KG1 (cell line): ENCODE results near the gene PCLO.

Experiments used
- DNase-seq: peaks from one replicate; lab custom pipeline; 2025; lab: John Stamatoyannopoulos, UW

Gene PCLO

DNA sequence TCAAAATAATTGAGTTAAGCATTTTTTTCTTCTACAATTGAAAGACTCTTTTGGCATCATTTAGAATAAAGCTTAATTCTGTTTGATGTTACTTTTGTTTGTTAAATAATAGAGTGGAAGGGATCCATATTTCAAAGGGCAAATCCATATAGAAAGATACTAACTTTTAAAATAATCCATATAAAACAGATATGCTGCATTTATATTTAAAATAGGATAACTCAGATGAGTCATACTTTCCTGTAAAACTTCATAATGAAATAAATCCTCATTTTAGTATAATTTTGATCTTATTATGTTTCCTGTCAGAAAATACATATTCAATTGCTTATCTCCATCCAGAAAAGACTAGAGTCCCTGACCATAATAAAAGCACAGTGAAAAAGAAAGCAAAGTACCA, 323.6 kb downstream of the PCLO start:
- DNase-seq: no peak

DNA sequence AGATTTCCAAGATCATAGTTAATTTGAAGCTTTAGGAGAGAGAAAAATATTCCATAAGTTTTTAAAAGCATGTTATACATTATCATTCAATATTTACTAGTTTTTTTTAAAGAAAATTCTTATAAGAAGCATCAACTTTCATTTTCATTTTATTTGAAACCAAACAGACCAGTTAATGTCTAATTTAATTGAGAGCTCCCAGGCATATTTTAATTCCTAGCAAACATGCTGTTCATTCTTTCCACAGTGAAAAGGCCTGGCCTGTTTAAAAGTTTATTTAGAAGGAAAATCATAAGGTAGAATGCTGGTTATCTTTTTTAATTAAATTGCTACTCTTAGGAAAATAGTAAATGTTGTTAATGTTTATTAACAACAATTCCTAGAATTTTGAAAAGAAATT, 324.4 kb downstream of the PCLO start:
- no peak for DNase-seq

GRCh38 chr7:82823073-82823472, 339.6 kb downstream of the PCLO start:
- no peak for DNase-seq

DNA sequence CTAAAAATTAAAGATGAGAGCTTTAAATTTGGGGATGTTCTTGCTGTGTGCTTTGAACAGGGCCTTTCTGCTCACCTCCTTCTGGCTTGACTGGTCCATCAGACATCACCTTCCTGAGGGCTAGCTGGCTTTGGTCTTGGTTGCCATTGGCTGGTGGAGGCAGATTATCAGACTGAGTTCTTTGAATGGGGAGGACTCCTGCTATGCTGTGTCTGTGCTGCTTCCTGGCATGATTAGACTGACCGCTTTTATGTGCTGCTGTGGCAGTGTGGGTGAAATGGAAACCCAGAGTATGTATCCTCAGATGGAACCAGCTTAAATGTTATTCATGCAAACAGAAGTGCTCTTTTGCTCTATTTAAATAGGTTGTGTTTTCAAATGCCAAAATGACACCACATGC, 341.6 kb downstream of the PCLO start:
- no peak for DNase-seq

DNA sequence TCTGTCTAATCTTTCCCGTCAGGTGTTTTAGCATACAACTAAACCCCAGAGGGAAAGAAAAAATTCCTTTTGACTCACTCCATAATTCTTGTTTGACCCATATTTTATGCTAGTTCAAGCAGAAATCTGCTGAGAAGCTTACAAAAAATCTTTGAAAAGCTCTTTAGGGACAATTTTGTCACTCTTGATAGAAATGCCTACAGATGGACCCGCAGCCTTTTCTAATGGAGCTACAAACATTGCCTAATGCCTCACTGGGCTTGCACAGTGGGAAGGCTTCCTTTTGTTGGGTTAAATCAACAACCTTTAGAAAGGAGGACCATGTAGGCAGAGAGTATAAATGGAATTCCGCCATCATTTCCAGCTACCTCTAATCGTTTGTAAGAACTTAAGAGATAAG, 344.5 kb downstream of the PCLO start:
- DNase-seq: no peak

DNA sequence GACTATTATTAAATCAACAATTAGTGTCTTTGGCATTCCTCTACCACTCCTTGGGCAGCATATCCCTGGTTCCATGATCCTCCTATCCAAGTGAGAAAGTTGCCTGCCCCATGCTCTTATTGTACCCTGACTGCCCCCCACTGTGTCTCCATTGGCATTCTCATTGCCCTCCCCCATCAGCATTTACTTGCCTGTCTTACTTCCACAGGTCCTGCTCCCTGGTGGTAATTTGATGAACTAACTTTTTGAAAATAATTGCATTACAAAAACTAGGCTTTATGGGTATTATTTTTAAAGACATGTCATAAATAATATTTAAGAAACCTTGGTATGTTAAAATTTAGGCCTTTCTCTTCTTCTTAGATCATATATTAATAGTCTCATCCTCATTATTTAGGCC, 346.4 kb downstream of the PCLO start:
- no peak for DNase-seq

DNA sequence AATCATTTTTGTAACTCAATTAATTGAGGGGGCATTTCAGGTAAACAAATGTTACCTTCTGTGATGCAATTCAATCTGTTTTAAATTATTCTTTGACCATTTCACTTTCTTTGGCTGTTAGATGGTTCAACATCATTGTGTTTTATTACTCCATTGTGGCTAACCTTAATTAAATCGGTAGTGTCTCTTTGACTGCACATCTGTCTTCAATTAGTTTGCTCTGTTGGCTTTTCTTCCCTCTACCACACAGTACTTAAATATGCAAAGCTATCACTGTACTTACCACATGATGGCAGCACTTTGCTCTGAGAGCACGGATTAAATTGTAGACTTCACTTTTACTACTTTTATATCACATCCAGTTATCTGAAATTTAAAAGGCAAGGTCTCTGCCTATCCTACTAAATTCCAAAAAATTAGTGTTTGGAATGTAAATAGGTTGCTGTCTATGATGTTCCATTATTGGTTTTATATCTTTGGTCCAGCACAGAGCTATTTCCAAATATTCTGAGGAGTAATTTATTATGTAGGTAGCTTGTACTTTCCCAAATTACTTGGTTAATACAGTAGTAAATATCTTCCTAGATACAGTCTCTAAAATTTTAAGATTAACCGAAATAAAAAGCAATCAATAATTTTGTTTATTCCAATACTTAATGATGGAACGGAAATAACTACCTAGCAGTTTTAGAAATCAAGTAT, 352.0 kb downstream of the PCLO start:
- DNase-seq: peak; percentile 20

DNA sequence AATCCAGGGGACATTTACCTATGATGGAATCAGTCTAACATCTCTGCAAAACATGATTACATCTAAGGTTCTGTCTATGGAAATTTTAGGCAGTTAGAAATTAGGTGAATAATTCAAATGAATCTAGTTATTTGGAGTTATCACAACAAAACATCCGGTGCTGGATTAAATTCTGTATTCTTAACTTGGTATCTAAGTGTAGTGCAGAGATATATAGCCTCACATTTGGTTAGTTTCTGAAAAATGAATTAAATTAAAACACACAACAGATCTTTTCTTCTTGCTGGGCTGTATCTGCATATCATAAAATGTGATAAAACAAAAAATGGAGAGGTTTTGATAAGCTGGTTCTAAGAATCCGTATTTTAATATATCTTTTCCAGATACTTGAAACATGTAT, 354.1 kb downstream of the PCLO start:
- no peak for DNase-seq

- DNase-seq: no peak
Measured at GRCh38 chr7:82805527-82805960, 357.1 kb downstream of the PCLO start.

GRCh38 chr7:82803411-82803810, 359.3 kb downstream of the PCLO start:
- no peak for DNase-seq

DNA sequence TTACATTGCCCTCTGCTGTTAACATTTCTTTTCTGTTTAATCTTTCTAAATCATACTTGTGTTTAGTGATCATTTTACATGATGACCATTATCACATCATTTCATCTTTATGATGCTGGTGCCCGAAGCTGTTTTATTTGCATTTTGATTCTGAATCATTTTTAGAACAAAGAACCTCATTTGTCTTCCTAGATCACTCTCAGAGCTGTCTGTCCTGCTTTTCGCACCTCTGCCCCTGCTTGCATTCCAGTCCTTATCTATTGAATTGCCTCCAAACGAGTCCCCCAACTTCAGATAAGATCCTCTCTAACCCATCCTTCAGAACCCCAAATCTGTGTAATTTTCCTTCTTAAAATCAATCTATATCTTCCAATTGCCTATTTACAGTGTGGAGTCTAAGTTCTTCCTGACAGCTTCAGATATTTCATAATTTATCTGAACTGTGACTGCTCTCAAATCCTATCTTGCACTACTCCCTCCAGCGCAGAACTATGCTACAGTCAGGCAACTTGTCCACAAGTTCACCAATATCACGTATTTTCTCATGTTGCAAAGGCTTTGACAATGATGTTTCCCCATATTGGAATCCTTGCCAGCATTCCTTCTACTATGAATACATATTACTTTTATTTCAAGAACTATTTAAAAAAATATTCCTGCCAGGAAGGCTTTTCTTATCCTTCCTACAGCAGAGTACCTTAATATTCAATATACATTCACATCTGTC, 372.6 kb downstream of the PCLO start:
- no peak for DNase-seq

DNA sequence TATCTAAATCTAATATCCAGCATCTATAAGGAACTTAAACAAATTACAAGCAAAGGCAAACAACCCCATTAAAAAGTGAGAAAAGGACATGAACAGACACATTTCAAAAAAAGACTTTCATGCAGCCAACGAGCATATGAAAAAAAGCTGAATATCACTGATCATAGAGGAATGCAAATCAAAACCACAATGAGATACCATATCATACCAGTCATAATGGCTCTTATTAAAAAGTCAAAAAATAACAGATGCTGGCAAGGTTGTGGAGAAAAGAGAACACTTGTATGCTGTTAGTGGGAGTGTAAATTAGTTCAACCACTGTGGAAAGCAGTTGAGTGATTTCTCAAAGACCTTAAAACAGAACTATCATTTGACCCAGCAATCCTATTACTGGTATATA, 384.7 kb downstream of the PCLO start:
- no peak for DNase-seq

DNA sequence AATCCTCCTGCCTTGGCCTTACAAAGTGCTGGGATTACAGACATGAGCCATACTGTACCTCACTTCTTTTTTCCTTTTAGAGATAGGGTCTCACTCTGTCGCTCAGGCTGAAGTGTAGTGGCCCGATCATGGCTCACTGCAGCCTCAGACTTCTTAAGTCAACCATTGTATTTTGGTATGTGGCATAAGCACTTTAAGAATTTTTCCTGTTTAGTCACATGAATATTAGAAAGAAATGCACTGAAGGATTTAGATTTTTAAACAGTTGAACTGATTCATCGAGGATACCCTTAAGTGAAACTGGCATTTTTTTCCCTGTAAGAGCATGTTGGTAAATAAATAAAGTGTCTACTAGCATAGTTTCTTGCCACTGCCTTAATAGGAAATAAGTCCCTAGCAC, 399.8 kb downstream of the PCLO start:
- DNase-seq: no peak

GRCh38 chr7:82760831-82761230, 401.9 kb downstream of the PCLO start:
- DNase-seq: no peak

DNA sequence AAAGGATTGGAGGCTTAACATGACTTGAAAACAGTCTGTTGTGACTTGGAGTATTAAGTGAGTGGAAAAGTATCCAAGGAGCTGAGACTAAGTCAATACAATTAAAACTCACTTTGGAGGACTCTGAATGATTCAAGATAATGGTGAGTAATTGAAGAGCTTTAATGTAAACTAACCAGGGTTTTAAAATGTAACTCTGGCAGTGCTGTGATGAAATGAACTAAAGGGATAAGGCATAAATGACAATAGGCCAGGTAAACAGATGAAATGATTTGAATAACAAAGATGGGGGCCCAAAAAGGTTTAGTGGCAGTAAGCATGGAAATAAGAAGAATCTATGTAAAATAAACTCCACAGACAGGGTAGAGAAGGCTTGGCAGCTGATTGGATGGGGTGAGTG, 402.6 kb downstream of the PCLO start:
- DNase-seq: no peak

GRCh38 chr7:82755705-82756551, 406.8 kb downstream of the PCLO start:
- DNase-seq: no peak

- no peak for DNase-seq
Measured at GRCh38 chr7:82750007-82750406, 412.7 kb downstream of the PCLO start.

- no peak for DNase-seq
Measured at GRCh38 chr7:82745820-82746219, 416.9 kb downstream of the PCLO start.

DNA sequence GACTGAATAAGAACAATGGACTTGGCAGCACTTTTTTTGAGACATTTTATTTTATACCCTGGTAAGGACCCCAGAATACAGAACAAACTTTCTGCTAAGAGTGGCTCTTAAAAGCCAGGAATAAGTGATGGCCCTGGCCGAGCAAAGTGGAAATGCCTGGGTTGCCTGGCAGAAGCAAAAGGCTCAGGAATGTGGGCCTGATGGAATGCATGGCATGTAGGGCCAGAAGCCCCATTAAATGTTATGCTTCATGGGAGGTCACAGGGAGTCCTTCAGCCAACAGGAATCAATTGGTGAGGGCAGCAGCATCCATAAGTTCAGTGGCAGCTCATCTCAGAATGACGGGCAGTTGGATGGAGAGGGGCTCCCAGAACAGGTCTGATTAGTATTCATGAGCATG, 417.6 kb downstream of the PCLO start:
- DNase-seq: no peak

DNA sequence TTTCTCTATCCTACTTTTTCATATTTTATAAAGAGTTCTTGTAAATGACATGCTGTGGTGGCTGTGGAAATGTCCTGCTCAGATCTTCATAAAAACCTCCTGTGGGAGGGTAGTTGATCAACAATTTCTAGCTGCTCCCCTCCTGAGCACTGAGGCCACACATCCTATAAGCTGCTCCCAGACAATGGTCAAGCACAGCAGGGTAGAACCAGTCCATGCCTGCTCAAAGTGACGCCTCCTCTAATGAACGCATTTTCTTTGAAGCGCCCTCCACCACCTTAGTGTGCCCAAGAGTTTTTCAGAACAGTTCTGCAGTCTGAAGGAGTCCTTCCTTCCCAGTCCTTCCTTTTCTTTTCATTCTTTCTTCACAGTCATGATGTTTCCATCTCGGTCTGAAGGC, 420.5 kb downstream of the PCLO start:
- no peak for DNase-seq

GRCh38 chr7:82741493-82741892, 421.2 kb downstream of the PCLO start:
- no peak for DNase-seq

DNA sequence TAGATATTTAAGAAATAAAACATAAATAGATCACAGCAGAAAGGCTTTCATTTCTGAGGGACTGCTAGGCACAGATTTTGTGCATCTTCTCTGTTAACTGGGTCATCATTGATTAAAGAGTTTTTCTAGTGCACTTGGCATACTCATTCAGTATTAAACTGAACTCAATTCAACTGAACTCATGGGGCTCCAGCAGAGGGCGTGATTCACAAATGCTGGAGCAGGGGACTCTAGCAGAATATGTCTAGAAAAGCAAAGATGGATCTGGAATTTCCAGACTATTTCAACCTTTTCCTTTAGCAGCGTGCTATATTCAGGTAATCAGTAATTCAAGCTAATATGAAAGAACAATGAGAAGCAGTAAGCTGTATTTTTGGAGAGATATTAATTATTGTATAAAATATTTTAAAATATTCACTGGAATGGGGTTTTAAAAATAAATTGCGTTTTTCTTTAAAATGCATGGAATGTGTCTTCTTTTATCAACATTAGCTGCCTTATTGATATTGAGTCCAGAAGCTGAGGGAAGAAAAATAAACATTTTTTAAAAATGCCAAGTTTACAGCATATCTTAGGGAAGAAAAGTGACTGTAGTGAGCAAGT, 422.3 kb downstream of the PCLO start:
- DNase-seq: no peak

- DNase-seq: no peak
Measured at GRCh38 chr7:82736633-82737032, 426.1 kb downstream of the PCLO start.
